BJ (cell line): Measurements from ENCODE around the gene CAV2. TPM values are rescaled to one million over a fixed set of nuclear protein-coding genes. Genes with fewer than 3 reads are reported as not detected.

Source experiments
- CTCF ChIA-PET: fragments of 350-600 bp; formaldehyde crosslinking; extraction: SDS; loops from one replicate; lab custom pipeline; 2021; ENCODE audit warnings: antibody characterized with exemption, inconsistent platforms; lab: Yijun Ruan, JAX
- POLR2A ChIA-PET: fragments of 300-600 bp; sonication (Branson Sonifier 250); formaldehyde crosslinking; extraction: SDS; loops from one replicate; lab custom pipeline; 2021; ENCODE audit warnings: antibody characterized with exemption; lab: Charles Lee
- DNase-seq: peaks from one replicate; pipeline ENCODE4 v3.0.0-alpha.2; 2011; ENCODE audit warnings: low read depth
- H3K27me3 ChIP-seq: 2 replicates; pipeline ENCODE4 v1.6.0; 2011; ENCODE audit warnings: low read length; ENCODE audit not compliant: control insufficient read depth, insufficient read depth
- H3K36me3 ChIP-seq: 2 replicates; pipeline ENCODE4 v1.5.1; 2011; ENCODE audit warnings: low read length; ENCODE audit not compliant: control insufficient read depth, insufficient read depth
- H3K4me3 ChIP-seq: 2 replicates; pipeline ENCODE4 v1.5.1; 2011; ENCODE audit warnings: low read depth, mild to moderate bottlenecking, control low read depth, low read length
- CTCF ChIP-seq: IDR thresholded peaks from 2 replicates; pipeline ENCODE4 v1.5.1; 2011; ENCODE audit warnings: low read depth, mild to moderate bottlenecking, control low read depth, inconsistent platforms, low read length, moderate library complexity; ENCODE audit not compliant: insufficient read depth
- polyA plus RNA-seq: library from polyadenylated mRNA; depleted of rRNA; stranded (reverse); fragments of >200 nt; gene quantifications from 2 replicates; pipeline ENCODE4 v1.2.3, GENCODE V29; 2011

CAV2 gene
- polyA plus RNA-seq, 1 experiment: 245 TPM

GRCh38 chr7:116487907-116488521 is 11.5 kb upstream of the CAV2 start:
- POLR2A ChIA-PET: no interaction called here
- no peaks in the 10 kb centered on the region for H3K36me3 ChIP-seq
- CTCF ChIA-PET: no interaction called here
- H3K27me3 ChIP-seq: no peaks in the 10 kb centered on the region
- DNase-seq: no peak
- TF ChIP-seq CTCF: no peak
- no peak overlapping the region for H3K4me3 ChIP-seq

- POLR2A ChIA-PET: no interaction called here
- Histone ChIP-seq H3K27me3 (no peaks in the 10 kb centered on the region), H3K4me3 (no peak overlapping the region), H3K36me3 (no peaks in the 10 kb centered on the region)
- DNase-seq: no peak
- TF ChIP-seq CTCF: no peak
- CTCF ChIA-PET: no interaction called here
These were observed 9.2 kb upstream of the CAV2 start for GRCh38 chr7:116490351-116490750.

GRCh38 chr7:116491887-116492653 is 7.5 kb upstream of the CAV2 start:
- CTCF ChIA-PET: interaction anchor here (0.7 to 2.1 kb wide), 2 partner anchors 34 to 45 kb away, joined by 3 to 8 read pairs; no protein-coding TSS in a partner anchor
- Histone ChIP-seq H3K4me3 (no peak overlapping the region), H3K27me3 (no peaks in the 10 kb centered on the region), H3K36me3 (no peaks in the 10 kb centered on the region)
- no peak for TF ChIP-seq CTCF
- POLR2A ChIA-PET: no interaction called here
- DNase-seq: no peak

GRCh38 chr7:116492654-116493109 is 6.9 kb upstream of the CAV2 start:
- TF ChIP-seq CTCF: no peak
- POLR2A ChIA-PET: no interaction called here
- Histone ChIP-seq H3K4me3 (no peak overlapping the region), H3K27me3 (no peaks in the 10 kb centered on the region), H3K36me3 (no peaks in the 10 kb centered on the region)
- CTCF ChIA-PET: interaction anchor here (0.7 to 2.1 kb wide), 2 partner anchors 33 to 46 kb away, joined by 3 to 8 read pairs; no protein-coding TSS in a partner anchor
- DNase-seq: no peak

GRCh38 chr7:116493449-116493848 is 6.1 kb upstream of the CAV2 start:
- Histone ChIP-seq H3K36me3 (no peaks in the 10 kb centered on the region), H3K27me3 (no peaks in the 10 kb centered on the region), H3K4me3 (no peak overlapping the region)
- TF ChIP-seq CTCF: no peak
- DNase-seq: no peak
- POLR2A ChIA-PET: no interaction called here
- CTCF ChIA-PET: no interaction called here
